Liver (tissue), 9 donors: Measurements from ENCODE around the gene CD274. TPM values are rescaled to one million over a fixed set of nuclear protein-coding genes. Genes with fewer than 3 reads are reported as not detected.

ENCODE experiments used
- DNase-seq: peaks from one replicate; pipeline ENCODE4 v3.0.0-alpha.2; 2017; ENCODE audit warnings: low spot score
- H3K27ac ChIP-seq, 2 donors: one replicate each; pipeline ENCODE4 v1.7.0; 2013; ENCODE audit warnings: inconsistent platforms in 2 of 2, low read length in 2 of 2, control low read depth in 1 of 2, low read depth in 1 of 2, mild to moderate bottlenecking in 1 of 2
- H3K27me3 ChIP-seq, 4 donors: one replicate each; pipeline versions ENCODE4 v1.6.1 to v1.7.0; 2013; ENCODE audit warnings: low read length in 3 of 4, inconsistent platforms in 1 of 4, mild to moderate bottlenecking in 1 of 4, moderate library complexity in 1 of 4; ENCODE audit not compliant: control insufficient read depth in 4 of 4, insufficient read depth in 4 of 4
- H3K36me3 ChIP-seq, 4 donors: one replicate each; pipeline versions ENCODE4 v1.6.1 to v1.7.0; 2013; ENCODE audit warnings: low read length in 3 of 4, mild to moderate bottlenecking in 3 of 4, low read depth in 1 of 4, moderate library complexity in 1 of 4; ENCODE audit not compliant: control insufficient read depth in 4 of 4, insufficient read depth in 3 of 4
- H3K4me1 ChIP-seq, 4 donors: one replicate each; pipeline versions ENCODE4 v1.6.1 to v1.7.0; 2013; ENCODE audit warnings: low read length in 3 of 4, mild to moderate bottlenecking in 3 of 4, moderate library complexity in 1 of 4; ENCODE audit not compliant: control insufficient read depth in 4 of 4, insufficient read depth in 4 of 4
- H3K4me3 ChIP-seq, 3 donors: one replicate each; pipeline versions ENCODE4 v1.6.1 to v1.7.0; 2013; ENCODE audit warnings: low read length in 3 of 3, control low read depth in 1 of 3, low read depth in 1 of 3, mild to moderate bottlenecking in 1 of 3
- H3K9ac ChIP-seq, 2 donors: one replicate each; pipeline ENCODE4 v1.7.0; 2013; ENCODE audit warnings: low read length in 2 of 2, mild to moderate bottlenecking in 2 of 2, moderate library complexity in 2 of 2, control low read depth in 1 of 2, low read depth in 1 of 2
- H3K9me3 ChIP-seq, 4 donors: one replicate each; pipeline versions ENCODE4 v1.6.1 to v1.7.0; 2013; ENCODE audit warnings: low read length in 3 of 4; ENCODE audit not compliant: control insufficient read depth in 4 of 4
- ATF3 ChIP-seq: IDR thresholded peaks from 2 replicates; pipeline ENCODE4 v1.6.1; 2016; ENCODE audit warnings: antibody characterized with exemption
- EGR1 ChIP-seq, 2 donors: IDR thresholded peaks; 2 replicates each; pipeline ENCODE4 v1.6.1; 2016 to 2018; ENCODE audit warnings: antibody characterized with exemption in 2 of 2, low read depth in 2 of 2
- FOXA1 ChIP-seq: IDR thresholded peaks from 2 replicates; pipeline ENCODE4 v1.6.1; 2016; ENCODE audit warnings: antibody characterized with exemption
- FOXA2 ChIP-seq: IDR thresholded peaks from 2 replicates; pipeline ENCODE4 v1.6.1; 2016; ENCODE audit warnings: antibody characterized with exemption
- GABPA ChIP-seq, 2 donors: IDR thresholded peaks in 1 of 2; conservative IDR thresholded peaks in 1 of 2; 2 replicates each; pipeline ENCODE4 v1.6.1; 2016; ENCODE audit warnings: antibody characterized with exemption in 2 of 2, mild to moderate bottlenecking in 1 of 2, moderate library complexity in 1 of 2
- HNF4A ChIP-seq, 2 donors: conservative IDR thresholded peaks; 2 replicates each; pipeline ENCODE4 v1.6.1; 2016; ENCODE audit warnings: antibody characterized with exemption in 2 of 2, mild to moderate bottlenecking in 2 of 2
- HNF4G ChIP-seq: IDR thresholded peaks from 2 replicates; pipeline ENCODE4 v1.6.1; 2016; ENCODE audit warnings: antibody characterized with exemption
- JUND ChIP-seq, 2 donors: IDR thresholded peaks; 2 replicates each; pipeline ENCODE4 v1.6.1; 2016; ENCODE audit warnings: antibody characterized with exemption in 2 of 2
- NR2F2 ChIP-seq: IDR thresholded peaks from 2 replicates; pipeline ENCODE4 v1.6.1; 2016; ENCODE audit warnings: antibody characterized with exemption
- RAD21 ChIP-seq, 2 donors: IDR thresholded peaks; 2 replicates each; pipeline ENCODE4 v1.6.1; 2016; ENCODE audit warnings: antibody characterized with exemption in 2 of 2, mild to moderate bottlenecking in 2 of 2
- RXRA ChIP-seq, 2 donors: IDR thresholded peaks; 2 replicates each; pipeline ENCODE4 v1.6.1; 2017 to 2018; ENCODE audit warnings: antibody characterized with exemption in 2 of 2, mild to moderate bottlenecking in 1 of 2
- SP1 ChIP-seq: IDR thresholded peaks from 2 replicates; pipeline ENCODE4 v1.6.1; 2018; ENCODE audit warnings: antibody characterized with exemption, mild to moderate bottlenecking
- TAF1 ChIP-seq: conservative IDR thresholded peaks from 2 replicates; pipeline ENCODE4 v1.6.1; 2016; ENCODE audit warnings: antibody characterized with exemption, mild to moderate bottlenecking
- ZBTB33 ChIP-seq: IDR thresholded peaks from 2 replicates; pipeline ENCODE4 v1.6.1; 2016; ENCODE audit warnings: antibody characterized with exemption
- WGBS: extraction: QIAGEN DNeasy Blood & Tissue Kit; methylation state at CpG from one replicate; pipeline ENCODE4 v1.1.7; 2013; 5-methylcytosine and 5-hydroxymethylcytosine counted together
- polyA plus RNA-seq, 2 donors: library from polyadenylated mRNA; stranded (reverse) in 1 of 2; unstranded in 1 of 2; fragments of 200-250 nt in 1 of 2; fragments of >200 nt in 1 of 2; fragmentation: Nextera tagmentation in 1 of 2; extraction: Ambion mirVana in 1 of 2; gene quantifications; one replicate each; pipeline versions ENCODE4 v1.2.1 to v1.2.3, GENCODE V29; 2013 to 2015
- total RNA-seq, 2 donors: library from RNA; depleted of rRNA; stranded (reverse); fragments of >200 nt; gene quantifications; one replicate each; pipeline ENCODE4 v1.2.3, GENCODE V29; 2014
- TF ChIP-seq, protein P1 (sequence below): IDR thresholded peaks from 2 replicates; pipeline ENCODE4 v1.6.1; 2016; ENCODE audit warnings: antibody characterized with exemption
- TF ChIP-seq, protein P2 (sequence below): IDR thresholded peaks from 2 replicates; pipeline ENCODE4 v1.6.1; 2016; ENCODE audit warnings: antibody characterized with exemption, mild to moderate bottlenecking
- TF ChIP-seq, protein P3 (sequence below): fragments of 150-350 bp; IDR thresholded peaks from 2 replicates; pipeline ENCODE4 v1.5.1; 2017; ENCODE audit warnings: improper control_type of control experiment, low read depth, low read length; ENCODE audit not compliant: missing input control
- donor health status: healthy.
- donor health status: healthy.
- donor health status: healthy.
- donor health status: healthy.
- donor health status: healthy.

Gene CD274
- total and polyA plus RNA-seq, 4 donors: 1.0 to 3.1 (median 1.9) TPM

GRCh38 chr9:5418481-5418880 is 31.9 kb upstream of the CD274 start:
- Histone ChIP-seq H3K36me3 (peaks cover 0 to 2% (median 0%) of the 10 kb centered on the region in 4 donors), H3K27ac (no peak overlapping the region), H3K9ac (no peak overlapping the region), H3K4me3 (no peak overlapping the region), H3K4me1 (no peaks in the 10 kb centered on the region), H3K27me3 (no peaks in the 10 kb centered on the region), H3K9me3 (no peaks in the 10 kb centered on the region)
- DNase-seq: no peak
- TF ChIP-seq SP1 (no peak), NR2F2 (no peak), RXRA (IDR thresholded peaks at IDR 0.05) (no peak), FOXA1 (no peak), FOXA2 (no peak), HNF4A (conservative IDR thresholded peaks at IDR 0.05) (no peak), HNF4G (no peak), ATF3 (no peak), JUND (IDR thresholded peaks at IDR 0.05) (no peak), EGR1 (IDR thresholded peaks at IDR 0.05; ENCODE audit: low read depth in 2 of 2) (no peak), RAD21 (IDR thresholded peaks at IDR 0.05) (no peak), GABPA (IDR thresholded peaks at IDR 0.05 in 1 of 2, conservative IDR thresholded peaks at IDR 0.05 in 1 of 2) (no peak), TAF1 (no peak)
- TF ChIP-seq, protein P1, sequence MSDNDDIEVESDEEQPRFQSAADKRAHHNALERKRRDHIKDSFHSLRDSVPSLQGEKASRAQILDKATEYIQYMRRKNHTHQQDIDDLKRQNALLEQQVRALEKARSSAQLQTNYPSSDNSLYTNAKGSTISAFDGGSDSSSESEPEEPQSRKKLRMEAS: no peak
- TF ChIP-seq, protein P2, sequence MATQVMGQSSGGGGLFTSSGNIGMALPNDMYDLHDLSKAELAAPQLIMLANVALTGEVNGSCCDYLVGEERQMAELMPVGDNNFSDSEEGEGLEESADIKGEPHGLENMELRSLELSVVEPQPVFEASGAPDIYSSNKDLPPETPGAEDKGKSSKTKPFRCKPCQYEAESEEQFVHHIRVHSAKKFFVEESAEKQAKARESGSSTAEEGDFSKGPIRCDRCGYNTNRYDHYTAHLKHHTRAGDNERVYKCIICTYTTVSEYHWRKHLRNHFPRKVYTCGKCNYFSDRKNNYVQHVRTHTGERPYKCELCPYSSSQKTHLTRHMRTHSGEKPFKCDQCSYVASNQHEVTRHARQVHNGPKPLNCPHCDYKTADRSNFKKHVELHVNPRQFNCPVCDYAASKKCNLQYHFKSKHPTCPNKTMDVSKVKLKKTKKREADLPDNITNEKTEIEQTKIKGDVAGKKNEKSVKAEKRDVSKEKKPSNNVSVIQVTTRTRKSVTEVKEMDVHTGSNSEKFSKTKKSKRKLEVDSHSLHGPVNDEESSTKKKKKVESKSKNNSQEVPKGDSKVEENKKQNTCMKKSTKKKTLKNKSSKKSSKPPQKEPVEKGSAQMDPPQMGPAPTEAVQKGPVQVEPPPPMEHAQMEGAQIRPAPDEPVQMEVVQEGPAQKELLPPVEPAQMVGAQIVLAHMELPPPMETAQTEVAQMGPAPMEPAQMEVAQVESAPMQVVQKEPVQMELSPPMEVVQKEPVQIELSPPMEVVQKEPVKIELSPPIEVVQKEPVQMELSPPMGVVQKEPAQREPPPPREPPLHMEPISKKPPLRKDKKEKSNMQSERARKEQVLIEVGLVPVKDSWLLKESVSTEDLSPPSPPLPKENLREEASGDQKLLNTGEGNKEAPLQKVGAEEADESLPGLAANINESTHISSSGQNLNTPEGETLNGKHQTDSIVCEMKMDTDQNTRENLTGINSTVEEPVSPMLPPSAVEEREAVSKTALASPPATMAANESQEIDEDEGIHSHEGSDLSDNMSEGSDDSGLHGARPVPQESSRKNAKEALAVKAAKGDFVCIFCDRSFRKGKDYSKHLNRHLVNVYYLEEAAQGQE: no peak
- TF ChIP-seq, protein P3, sequence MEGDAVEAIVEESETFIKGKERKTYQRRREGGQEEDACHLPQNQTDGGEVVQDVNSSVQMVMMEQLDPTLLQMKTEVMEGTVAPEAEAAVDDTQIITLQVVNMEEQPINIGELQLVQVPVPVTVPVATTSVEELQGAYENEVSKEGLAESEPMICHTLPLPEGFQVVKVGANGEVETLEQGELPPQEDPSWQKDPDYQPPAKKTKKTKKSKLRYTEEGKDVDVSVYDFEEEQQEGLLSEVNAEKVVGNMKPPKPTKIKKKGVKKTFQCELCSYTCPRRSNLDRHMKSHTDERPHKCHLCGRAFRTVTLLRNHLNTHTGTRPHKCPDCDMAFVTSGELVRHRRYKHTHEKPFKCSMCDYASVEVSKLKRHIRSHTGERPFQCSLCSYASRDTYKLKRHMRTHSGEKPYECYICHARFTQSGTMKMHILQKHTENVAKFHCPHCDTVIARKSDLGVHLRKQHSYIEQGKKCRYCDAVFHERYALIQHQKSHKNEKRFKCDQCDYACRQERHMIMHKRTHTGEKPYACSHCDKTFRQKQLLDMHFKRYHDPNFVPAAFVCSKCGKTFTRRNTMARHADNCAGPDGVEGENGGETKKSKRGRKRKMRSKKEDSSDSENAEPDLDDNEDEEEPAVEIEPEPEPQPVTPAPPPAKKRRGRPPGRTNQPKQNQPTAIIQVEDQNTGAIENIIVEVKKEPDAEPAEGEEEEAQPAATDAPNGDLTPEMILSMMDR: no peak
- WGBS: 97% methylated on average over 20 of the region's 20 CpGs

DNA sequence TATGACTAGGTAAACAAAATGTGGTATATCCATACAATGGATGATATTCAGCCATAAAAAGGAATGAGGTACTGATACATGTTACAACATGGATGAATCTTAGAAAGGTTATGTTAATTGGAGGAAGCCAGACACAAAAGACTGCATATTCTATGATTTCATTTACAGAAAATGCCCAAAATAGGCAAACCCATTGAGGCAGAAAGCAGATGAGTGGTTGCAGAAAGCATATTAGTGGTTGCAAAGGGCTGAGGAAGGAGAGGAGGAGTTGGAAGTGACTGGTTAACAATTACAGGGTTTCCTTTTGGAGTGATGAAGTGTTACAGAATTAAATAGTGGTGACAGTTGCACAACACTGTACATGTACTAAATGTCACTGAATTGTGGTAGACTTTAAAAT is 30.4 kb upstream of the CD274 start:
- Histone ChIP-seq H3K4me3 (no peak overlapping the region), H3K27ac (no peak overlapping the region), H3K4me1 (no peaks in the 10 kb centered on the region), H3K9ac (no peak overlapping the region), H3K9me3 (no peaks in the 10 kb centered on the region), H3K36me3 (peaks cover 0 to 2% (median 0%) of the 10 kb centered on the region in 4 donors), H3K27me3 (no peaks in the 10 kb centered on the region)
- no peak for DNase-seq
- TF ChIP-seq FOXA2 (no peak), NR2F2 (no peak), ZBTB33 (no peak), EGR1 (IDR thresholded peaks at IDR 0.05; ENCODE audit: low read depth in 2 of 2) (no peak)
